Measurements from ENCODE around the gene CDK14.

CDK14 gene

GRCh38 chr7:91085175-91085574, 489.1 kb downstream of the CDK14 start:
- no peaks in the 10 kb centered on the region for H3K27me3 Mint-ChIP-seq
- peaks cover 22% of the 10 kb centered on the region for H3K4me1 Mint-ChIP-seq (ENCODE audit: low read depth)
- H3K4me3 Mint-ChIP-seq: no peak overlapping the region
- no peak overlapping the region for H3K27ac Mint-ChIP-seq
- no peaks in the 10 kb centered on the region for H3K9me3 Mint-ChIP-seq
- H3K36me3 Mint-ChIP-seq (ENCODE audit: low read depth): no peaks in the 10 kb centered on the region

- Mint-ChIP-seq H3K4me3 (no peak overlapping the region), H3K27me3 (no peaks in the 10 kb centered on the region), H3K4me1 (ENCODE audit: low read depth) (peaks cover 22% of the 10 kb centered on the region), H3K27ac (no peak overlapping the region), H3K9me3 (no peaks in the 10 kb centered on the region), H3K36me3 (ENCODE audit: low read depth) (no peaks in the 10 kb centered on the region)
Observed at GRCh38 chr7:91086200-91086599, 490.1 kb downstream of the CDK14 start.

GRCh38 chr7:91088156-91088555, 492.0 kb downstream of the CDK14 start:
- H3K4me3 Mint-ChIP-seq: no peak overlapping the region
- H3K4me1 Mint-ChIP-seq (ENCODE audit: low read depth): peaks cover 19% of the 10 kb centered on the region
- no peaks in the 10 kb centered on the region for H3K27me3 Mint-ChIP-seq
- H3K36me3 Mint-ChIP-seq (ENCODE audit: low read depth): no peaks in the 10 kb centered on the region
- no peaks in the 10 kb centered on the region for H3K9me3 Mint-ChIP-seq
- H3K27ac Mint-ChIP-seq: no peak overlapping the region

GRCh38 chr7:91088691-91089090, 492.6 kb downstream of the CDK14 start:
- no peak overlapping the region for H3K4me3 Mint-ChIP-seq
- H3K36me3 Mint-ChIP-seq (ENCODE audit: low read depth): no peaks in the 10 kb centered on the region
- H3K27ac Mint-ChIP-seq: no peak overlapping the region
- H3K9me3 Mint-ChIP-seq: no peaks in the 10 kb centered on the region
- H3K4me1 Mint-ChIP-seq (ENCODE audit: low read depth): peaks cover 15% of the 10 kb centered on the region
- H3K27me3 Mint-ChIP-seq: no peaks in the 10 kb centered on the region

- Mint-ChIP-seq H3K36me3 (ENCODE audit: low read depth) (no peaks in the 10 kb centered on the region), H3K4me3 (no peak overlapping the region), H3K9me3 (no peaks in the 10 kb centered on the region), H3K4me1 (ENCODE audit: low read depth) (peaks cover 10% of the 10 kb centered on the region), H3K27me3 (no peaks in the 10 kb centered on the region), H3K27ac (no peak overlapping the region)
Observed at GRCh38 chr7:91089382-91089963, 493.4 kb downstream of the CDK14 start.

GRCh38 chr7:91090684-91091083, 494.6 kb downstream of the CDK14 start:
- no peaks in the 10 kb centered on the region for H3K9me3 Mint-ChIP-seq
- no peak overlapping the region for H3K4me3 Mint-ChIP-seq
- H3K36me3 Mint-ChIP-seq (ENCODE audit: low read depth): no peaks in the 10 kb centered on the region
- H3K4me1 Mint-ChIP-seq (ENCODE audit: low read depth): no peaks in the 10 kb centered on the region
- no peaks in the 10 kb centered on the region for H3K27me3 Mint-ChIP-seq
- H3K27ac Mint-ChIP-seq: no peak overlapping the region

GRCh38 chr7:91091631-91092030, 495.5 kb downstream of the CDK14 start:
- H3K27me3 Mint-ChIP-seq: no peaks in the 10 kb centered on the region
- no peak overlapping the region for H3K27ac Mint-ChIP-seq
- H3K9me3 Mint-ChIP-seq: no peaks in the 10 kb centered on the region
- no peak overlapping the region for H3K4me3 Mint-ChIP-seq
- no peaks in the 10 kb centered on the region for H3K36me3 Mint-ChIP-seq (ENCODE audit: low read depth)
- no peaks in the 10 kb centered on the region for H3K4me1 Mint-ChIP-seq (ENCODE audit: low read depth)

GRCh38 chr7:91093181-91093580, 497.1 kb downstream of the CDK14 start:
- no peaks in the 10 kb centered on the region for H3K9me3 Mint-ChIP-seq
- H3K4me1 Mint-ChIP-seq (ENCODE audit: low read depth): no peaks in the 10 kb centered on the region
- no peak overlapping the region for H3K27ac Mint-ChIP-seq
- H3K36me3 Mint-ChIP-seq (ENCODE audit: low read depth): no peaks in the 10 kb centered on the region
- no peaks in the 10 kb centered on the region for H3K27me3 Mint-ChIP-seq
- H3K4me3 Mint-ChIP-seq: no peak overlapping the region

GRCh38 chr7:91098566-91098965, 502.4 kb downstream of the CDK14 start:
- H3K36me3 Mint-ChIP-seq (ENCODE audit: low read depth): no peaks in the 10 kb centered on the region
- H3K27ac Mint-ChIP-seq: no peak overlapping the region
- H3K4me3 Mint-ChIP-seq: no peak overlapping the region
- H3K27me3 Mint-ChIP-seq: peaks cover 3% of the 10 kb centered on the region
- no peaks in the 10 kb centered on the region for H3K9me3 Mint-ChIP-seq
- no peaks in the 10 kb centered on the region for H3K4me1 Mint-ChIP-seq (ENCODE audit: low read depth)

GRCh38 chr7:91103363-91103762, 507.2 kb downstream of the CDK14 start:
- Mint-ChIP-seq H3K4me1 (ENCODE audit: low read depth) (no peaks in the 10 kb centered on the region), H3K27ac (no peak overlapping the region), H3K36me3 (ENCODE audit: low read depth) (no peaks in the 10 kb centered on the region), H3K4me3 (no peak overlapping the region), H3K27me3 (peaks cover 3% of the 10 kb centered on the region), H3K9me3 (no peaks in the 10 kb centered on the region)

GRCh38 chr7:91107460-91107859, 511.3 kb downstream of the CDK14 start:
- no peaks in the 10 kb centered on the region for H3K4me1 Mint-ChIP-seq (ENCODE audit: low read depth)
- H3K9me3 Mint-ChIP-seq: no peaks in the 10 kb centered on the region
- peaks cover 3% of the 10 kb centered on the region for H3K27me3 Mint-ChIP-seq
- no peak overlapping the region for H3K4me3 Mint-ChIP-seq
- no peak overlapping the region for H3K27ac Mint-ChIP-seq
- no peaks in the 10 kb centered on the region for H3K36me3 Mint-ChIP-seq (ENCODE audit: low read depth)

- H3K9me3 Mint-ChIP-seq: no peaks in the 10 kb centered on the region
Observed at GRCh38 chr7:91109200-91109599, 513.1 kb downstream of the CDK14 start.

GRCh38 chr7:91112902-91113341, 516.8 kb downstream of the CDK14 start:
- no peaks in the 10 kb centered on the region for H3K4me1 Mint-ChIP-seq (ENCODE audit: low read depth)
- H3K27me3 Mint-ChIP-seq: no peaks in the 10 kb centered on the region
- no peak overlapping the region for H3K27ac Mint-ChIP-seq
- H3K4me3 Mint-ChIP-seq: no peak overlapping the region
- H3K9me3 Mint-ChIP-seq: no peaks in the 10 kb centered on the region
- no peaks in the 10 kb centered on the region for H3K36me3 Mint-ChIP-seq (ENCODE audit: low read depth)

More at GRCh38 chr7:91109200-91109599, 513.1 kb downstream of the CDK14 start:
- Mint-ChIP-seq H3K27ac (no peak overlapping the region), H3K4me1 (ENCODE audit: low read depth) (no peaks in the 10 kb centered on the region), H3K27me3 (no peaks in the 10 kb centered on the region), H3K4me3 (no peak overlapping the region), H3K36me3 (ENCODE audit: low read depth) (no peaks in the 10 kb centered on the region)

- Mint-ChIP-seq H3K4me3 (no peak overlapping the region), H3K27me3 (no peaks in the 10 kb centered on the region), H3K9me3 (no peaks in the 10 kb centered on the region), H3K4me1 (ENCODE audit: low read depth) (no peaks in the 10 kb centered on the region), H3K36me3 (ENCODE audit: low read depth) (no peaks in the 10 kb centered on the region), H3K27ac (no peak overlapping the region)
Observed at GRCh38 chr7:91114232-91114631, 518.1 kb downstream of the CDK14 start.

- H3K36me3 Mint-ChIP-seq (ENCODE audit: low read depth): no peaks in the 10 kb centered on the region
- no peaks in the 10 kb centered on the region for H3K9me3 Mint-ChIP-seq
- H3K27me3 Mint-ChIP-seq: no peaks in the 10 kb centered on the region
- H3K4me3 Mint-ChIP-seq: no peak overlapping the region
- H3K27ac Mint-ChIP-seq: no peak overlapping the region
- no peaks in the 10 kb centered on the region for H3K4me1 Mint-ChIP-seq (ENCODE audit: low read depth)
Observed at GRCh38 chr7:91126762-91127161, 530.6 kb downstream of the CDK14 start.

- Mint-ChIP-seq H3K36me3 (ENCODE audit: low read depth) (no peaks in the 10 kb centered on the region), H3K4me1 (ENCODE audit: low read depth) (no peaks in the 10 kb centered on the region), H3K27me3 (no peaks in the 10 kb centered on the region)
Observed at GRCh38 chr7:91127325-91127724, 531.2 kb downstream of the CDK14 start.

More at GRCh38 chr7:91127325-91127724, 531.2 kb downstream of the CDK14 start:
- H3K9me3 Mint-ChIP-seq: no peaks in the 10 kb centered on the region
- H3K4me3 Mint-ChIP-seq: no peak overlapping the region
- no peak overlapping the region for H3K27ac Mint-ChIP-seq

Measured in stimulated activated naive CD8-positive, alpha-beta T cell treated with anti-CD3 and anti-CD28 coated beads, Interleukin-15, Interleukin-2, amounts not matched to agents 100 ng/mL and 50 ng/mL, for 24 hours (primary cell).